CD4-positive, alpha-beta memory T cell (primary cell): ENCODE measurements around the gene CCSER1. TPM values are rescaled to one million over a fixed set of nuclear protein-coding genes. Genes with fewer than 3 reads are reported as not detected.

ENCODE experiments used
- CTCF ChIA-PET: fragments of 350-600 bp; sonication (Branson Sonifier 250); formaldehyde crosslinking; loops from one replicate; lab custom pipeline; 2021; ENCODE audit warnings: inconsistent platforms; ENCODE audit not compliant: partially characterized antibody; lab: Charles Lee
- POLR2A ChIA-PET: fragments of 350-600 bp; sonication (Branson Sonifier 250); formaldehyde crosslinking; loops from one replicate; lab custom pipeline; 2021; ENCODE audit not compliant: partially characterized antibody; lab: Charles Lee
- DNase-seq, 5 donors: peaks; one replicate each; pipeline versions ENCODE4 v3.0.0 to v3.0.0-alpha.2; 2020 to 2022; ENCODE audit warnings: mixed read lengths in 1 of 5
- H3K27ac ChIP-seq: one replicate; pipeline ENCODE4 v1.7.0; 2013; ENCODE audit warnings: low read depth, low read length
- H3K27me3 ChIP-seq: 2 replicates; pipeline ENCODE4 v1.7.0; 2013; ENCODE audit warnings: mild to moderate bottlenecking, low read length, moderate library complexity; ENCODE audit not compliant: insufficient read depth
- H3K36me3 ChIP-seq: 2 replicates; pipeline ENCODE4 v1.7.0; 2013; ENCODE audit warnings: mild to moderate bottlenecking, low read length, moderate library complexity; ENCODE audit not compliant: insufficient read depth
- H3K4me1 ChIP-seq: 2 replicates; pipeline ENCODE4 v1.7.0; 2013; ENCODE audit warnings: mild to moderate bottlenecking, low read length, moderate library complexity; ENCODE audit not compliant: insufficient read depth
- H3K4me3 ChIP-seq, 2 donors: one replicate each; pipeline ENCODE4 v1.7.0; 2013; ENCODE audit warnings: low read length in 2 of 2, mild to moderate bottlenecking in 1 of 2
- H3K9me3 ChIP-seq, 2 donors: one replicate each; pipeline ENCODE4 v1.7.0; 2013; ENCODE audit warnings: low read length in 2 of 2, control low read depth in 1 of 2; ENCODE audit not compliant: control insufficient read depth in 1 of 2
- H3K27ac Mint-ChIP-seq, 7 donors: one replicate each; pipeline ENCODE4 v1.8.0; 2020 to 2021; ENCODE audit warnings: mixed read lengths in 7 of 7, mild to moderate bottlenecking in 6 of 7, inconsistent platforms in 3 of 7, moderate library complexity in 3 of 7
- H3K27me3 Mint-ChIP-seq, 2 donors: one replicate each; pipeline ENCODE4 v1.8.0; 2020 to 2021; ENCODE audit warnings: mixed read lengths in 2 of 2
- H3K36me3 Mint-ChIP-seq, 2 donors: one replicate each; pipeline ENCODE4 v1.8.0; 2020 to 2021; ENCODE audit warnings: mixed read lengths in 2 of 2, inconsistent platforms in 1 of 2, mild to moderate bottlenecking in 1 of 2
- H3K4me1 Mint-ChIP-seq, 4 donors: one replicate each; pipeline ENCODE4 v1.8.0; 2020 to 2021; ENCODE audit warnings: mixed read lengths in 4 of 4, mild to moderate bottlenecking in 1 of 4
- H3K4me3 Mint-ChIP-seq, 8 donors: one replicate each; pipeline ENCODE4 v1.8.0; 2020 to 2021; ENCODE audit warnings: mixed read lengths in 8 of 8, mild to moderate bottlenecking in 7 of 8, moderate library complexity in 6 of 8, inconsistent platforms in 3 of 8
- H3K9me3 Mint-ChIP-seq, 8 donors: one replicate each; pipeline ENCODE4 v1.8.0; 2020 to 2021; ENCODE audit warnings: mixed read lengths in 8 of 8, mild to moderate bottlenecking in 5 of 8, inconsistent platforms in 3 of 8, moderate library complexity in 1 of 8
- intact Hi-C: fragments of 100-400 bp; cut with micrococcal nuclease; formaldehyde crosslinking; loops from one replicate; pipeline ENCODE4 v1.15.1; 2023
- polyA plus RNA-seq, 2 donors: library from polyadenylated mRNA; unstranded; fragments of 300-500 nt; fragmentation: Illumina TruSeq; gene quantifications; one replicate each; pipeline ENCODE4 v1.2.3, GENCODE V29; 2021
- total RNA-seq, 2 experiments: library from RNA; stranded (reverse); gene quantifications; one replicate each; pipeline ENCODE4 v1.2.3, GENCODE V29; 2021

The CCSER1 gene
- total and polyA plus RNA-seq, 4 experiments from 2014 or later, result 0.47 to 2.0 (median 1.7) TPM; not detected in 1

GRCh38 chr4:90844241-90844640 is 717.0 kb downstream of the CCSER1 start:
- no peak overlapping the region for H3K4me3 ChIP-seq
- H3K27me3 Mint-ChIP-seq, result no peaks in the 10 kb centered on the region
- no peaks in the 10 kb centered on the region for H3K4me1 ChIP-seq
- no peaks in the 10 kb centered on the region for H3K36me3 Mint-ChIP-seq
- ChIA-PET CTCF (no interaction called here), POLR2A (no interaction called here)
- intact Hi-C loops, result no loop called here
- no peak overlapping the region for H3K4me3 Mint-ChIP-seq
- peaks cover 0 to 7% (median 3%) of the 10 kb centered on the region in 8 donors for H3K9me3 Mint-ChIP-seq
- no peaks in the 10 kb centered on the region for H3K9me3 ChIP-seq
- no peaks in the 10 kb centered on the region for H3K4me1 Mint-ChIP-seq
- no peak for DNase-seq
- no peaks in the 10 kb centered on the region for H3K36me3 ChIP-seq
- H3K27ac ChIP-seq, result no peak overlapping the region
- H3K27ac Mint-ChIP-seq, result no peak overlapping the region
- no peaks in the 10 kb centered on the region for H3K27me3 ChIP-seq

GRCh38 chr4:90845777-90846176 is 718.6 kb downstream of the CCSER1 start:
- Mint-ChIP-seq H3K27ac (no peak overlapping the region), H3K9me3 (peaks cover 0 to 11% (median 3%) of the 10 kb centered on the region in 8 donors), H3K36me3 (no peaks in the 10 kb centered on the region), H3K4me3 (no peak overlapping the region), H3K4me1 (no peaks in the 10 kb centered on the region), H3K27me3 (no peaks in the 10 kb centered on the region)
- Histone ChIP-seq H3K27ac (no peak overlapping the region), H3K4me3 (no peak overlapping the region), H3K27me3 (no peaks in the 10 kb centered on the region), H3K36me3 (no peaks in the 10 kb centered on the region), H3K4me1 (no peaks in the 10 kb centered on the region), H3K9me3 (no peaks in the 10 kb centered on the region)
- intact Hi-C loops, result no loop called here
- no peak for DNase-seq
- ChIA-PET CTCF (no interaction called here), POLR2A (no interaction called here)

GRCh38 chr4:90852237-90852636 is 725.0 kb downstream of the CCSER1 start:
- POLR2A ChIA-PET, result no interaction called here
- Mint-ChIP-seq H3K4me3 (no peak overlapping the region), H3K27me3 (no peaks in the 10 kb centered on the region), H3K4me1 (no peaks in the 10 kb centered on the region), H3K27ac (no peak overlapping the region), H3K36me3 (no peaks in the 10 kb centered on the region), H3K9me3 (peaks cover 0 to 11% (median 3%) of the 10 kb centered on the region in 8 donors)
- Histone ChIP-seq H3K9me3 (no peaks in the 10 kb centered on the region), H3K4me1 (no peaks in the 10 kb centered on the region), H3K4me3 (no peak overlapping the region), H3K27ac (no peak overlapping the region), H3K36me3 (no peaks in the 10 kb centered on the region), H3K27me3 (no peaks in the 10 kb centered on the region)
- no peak for DNase-seq
- CTCF ChIA-PET, result no interaction called here
- intact Hi-C loops, result no loop called here

GRCh38 chr4:90855111-90855510 is 727.9 kb downstream of the CCSER1 start:
- Mint-ChIP-seq H3K27ac (no peak overlapping the region), H3K27me3 (no peaks in the 10 kb centered on the region), H3K36me3 (no peaks in the 10 kb centered on the region), H3K9me3 (peaks cover 0 to 5% (median 2%) of the 10 kb centered on the region in 8 donors), H3K4me3 (no peak overlapping the region), H3K4me1 (no peaks in the 10 kb centered on the region)
- Histone ChIP-seq H3K27me3 (no peaks in the 10 kb centered on the region), H3K27ac (no peak overlapping the region), H3K36me3 (no peaks in the 10 kb centered on the region), H3K4me1 (no peaks in the 10 kb centered on the region), H3K9me3 (no peaks in the 10 kb centered on the region), H3K4me3 (no peak overlapping the region)
- ChIA-PET POLR2A (no interaction called here), CTCF (no interaction called here)
- intact Hi-C loops, result no loop called here
- no peak for DNase-seq

- no peaks in the 10 kb centered on the region for H3K36me3 Mint-ChIP-seq
- no peak overlapping the region for H3K27ac Mint-ChIP-seq
- no peaks in the 10 kb centered on the region for H3K4me1 ChIP-seq
- ChIA-PET CTCF (no interaction called here), POLR2A (no interaction called here)
- H3K9me3 ChIP-seq, result no peaks in the 10 kb centered on the region
- H3K4me3 ChIP-seq, result no peak overlapping the region
- no peak overlapping the region for H3K4me3 Mint-ChIP-seq
- no peaks in the 10 kb centered on the region for H3K36me3 ChIP-seq
- H3K27ac ChIP-seq, result no peak overlapping the region
- H3K4me1 Mint-ChIP-seq, result no peaks in the 10 kb centered on the region
- H3K27me3 ChIP-seq, result no peaks in the 10 kb centered on the region
- intact Hi-C loops, result no loop called here
- H3K27me3 Mint-ChIP-seq, result no peaks in the 10 kb centered on the region
- H3K9me3 Mint-ChIP-seq, result peaks cover 0 to 10% (median 0%) of the 10 kb centered on the region in 8 donors
- DNase-seq, result no peak
These were observed 730.1 kb downstream of the CCSER1 start for GRCh38 chr4:90857081-90857820.

- Mint-ChIP-seq H3K27ac (no peak overlapping the region), H3K9me3 (peaks cover 0 to 16% (median 4%) of the 10 kb centered on the region in 8 donors), H3K36me3 (no peaks in the 10 kb centered on the region), H3K4me3 (no peak overlapping the region), H3K27me3 (no peaks in the 10 kb centered on the region), H3K4me1 (no peaks in the 10 kb centered on the region)
- H3K4me3 ChIP-seq, result no peak overlapping the region
- no peaks in the 10 kb centered on the region for H3K36me3 ChIP-seq
- DNase-seq, result no peak
- ChIA-PET CTCF (no interaction called here), POLR2A (no interaction called here)
- no peaks in the 10 kb centered on the region for H3K4me1 ChIP-seq
- no peaks in the 10 kb centered on the region for H3K9me3 ChIP-seq
- H3K27me3 ChIP-seq, result no peaks in the 10 kb centered on the region
- intact Hi-C loops, result no loop called here
- H3K27ac ChIP-seq, result no peak overlapping the region
These were observed 748.6 kb downstream of the CCSER1 start for GRCh38 chr4:90875791-90876190.

GRCh38 chr4:90876296-90876695 is 749.1 kb downstream of the CCSER1 start:
- Histone ChIP-seq H3K9me3 (no peaks in the 10 kb centered on the region), H3K27me3 (no peaks in the 10 kb centered on the region), H3K4me3 (no peak overlapping the region), H3K36me3 (no peaks in the 10 kb centered on the region), H3K4me1 (no peaks in the 10 kb centered on the region), H3K27ac (no peak overlapping the region)
- Mint-ChIP-seq H3K27me3 (no peaks in the 10 kb centered on the region), H3K36me3 (no peaks in the 10 kb centered on the region), H3K4me3 (no peak overlapping the region), H3K4me1 (no peaks in the 10 kb centered on the region), H3K9me3 (peaks cover 0 to 16% (median 3%) of the 10 kb centered on the region in 8 donors), H3K27ac (no peak overlapping the region)
- intact Hi-C loops, result no loop called here
- POLR2A ChIA-PET, result no interaction called here
- no peak for DNase-seq
- CTCF ChIA-PET, result no interaction called here
